Measurements from ENCODE around the gene AKT3.

Gene AKT3

GRCh38 chr1:243449373-243449772 lies 400.7 kb downstream of the AKT3 start:
- no peak for DNase-seq

GRCh38 chr1:243447844-243448243 lies 402.2 kb downstream of the AKT3 start:
- no peak for DNase-seq

GRCh38 chr1:243447347-243447746 lies 402.7 kb downstream of the AKT3 start:
- no peak for DNase-seq

GRCh38 chr1:243443557-243443956 lies 406.5 kb downstream of the AKT3 start:
- no peak for DNase-seq

GRCh38 chr1:243441601-243442000 lies 408.4 kb downstream of the AKT3 start:
- no peak for DNase-seq

- no peak for DNase-seq
Measured at GRCh38 chr1:243440406-243440805, 409.6 kb downstream of the AKT3 start.

GRCh38 chr1:243438815-243439214 lies 411.2 kb downstream of the AKT3 start:
- DNase-seq = no peak

Measured in activated gamma-delta T cell treated with Interleukin-2 at 50 U/mL for 16 hours (primary cell).